ENCODE results near the gene ZMYND10. TPM values are rescaled to one million over a fixed set of nuclear protein-coding genes. Genes with fewer than 3 reads are reported as not detected.

Gene ZMYND10
- polyA plus RNA-seq (2013, experiment 1 of 2) = 0.48 TPM
- 0.79 TPM for polyA plus RNA-seq (2013, experiment 2 of 2)

GRCh38 chr3:50345586-50346234 lies at the start of gene ZMYND10:
Gene ZMYND10, minus strand, starts transcription at chr3:50345732. Its CDS starts 153 bp downstream, at chr3:50345579.
- H3K4me1 ChIP-seq (ENCODE audit: control insufficient read depth, insufficient read depth, low read depth, low read length) = peaks cover 29% of the 10 kb centered on the region
- H3K79me1 ChIP-seq (replicated peaks; ENCODE audit: low read length, poor library complexity, severe bottlenecking) = peaks cover 16% of the 10 kb centered on the region
- H3K14ac ChIP-seq (ENCODE audit: low read length in 2 of 2) = no peak within 1 kb of the TSS
- H3K4me2 ChIP-seq (ENCODE audit: low read length, poor library complexity, severe bottlenecking) = peak within 1 kb of the TSS; percentile 95
- no peak within 1 kb of the TSS for H2BK15ac ChIP-seq (ENCODE audit: low read depth, poor library complexity, severe bottlenecking)
- no peaks in the 10 kb centered on the region for H3K9me3 ChIP-seq (ENCODE audit: control insufficient read depth, low read length)
- H3K27ac ChIP-seq (ENCODE audit: low read length, poor library complexity, severe bottlenecking) = no peak within 1 kb of the TSS
- no peak within 1 kb of the TSS for H2BK120ac ChIP-seq (ENCODE audit: low read depth, low read length)
- H2AFZ ChIP-seq (ENCODE audit: low read depth, low read length) = peak within 1 kb of the TSS; percentile 72
- H3K36me3 ChIP-seq (ENCODE audit: control insufficient read depth in 1 of 2, insufficient read depth in 2 of 2, low read depth in 1 of 2, low read length in 2 of 2) = peaks cover 14 to 20% of the 10 kb centered on the region in 2 experiments
- no peak within 1 kb of the TSS for H4K91ac ChIP-seq (ENCODE audit: low read length)
- no peak within 1 kb of the TSS for H3K4ac ChIP-seq (ENCODE audit: low read depth in 1 of 2, low read length in 2 of 2)
- peak within 1 kb of the TSS; percentile 64 for H3K9ac ChIP-seq (ENCODE audit: low read length)
- peak within 1 kb of the TSS; percentile 48 to 74 for H3K4me3 ChIP-seq (ENCODE audit: insufficient read depth in 1 of 2, low read depth in 1 of 2, low read length in 2 of 2)
- H2BK5ac ChIP-seq (ENCODE audit: low read depth, low read length, poor library complexity, severe bottlenecking) = no peak within 1 kb of the TSS
- no peak for DNase-seq
- H4K8ac ChIP-seq (ENCODE audit: low read length) = peak within 1 kb of the TSS; percentile 58
- no peak within 1 kb of the TSS for H2AK5ac ChIP-seq (ENCODE audit: low read length, severe bottlenecking)
- WGBS = 14% methylated on average over 45 of the region's 45 CpGs
- H2BK12ac ChIP-seq (ENCODE audit: low read length in 2 of 2) = no peak within 1 kb of the TSS
- no peaks in the 10 kb centered on the region for H3K27me3 ChIP-seq (ENCODE audit: control insufficient read depth in 1 of 2, insufficient read depth in 1 of 2, low read length in 2 of 2)
- H3K23ac ChIP-seq (ENCODE audit: low read length in 2 of 2) = no peak within 1 kb of the TSS
- no peak within 1 kb of the TSS for H3K18ac ChIP-seq (ENCODE audit: low read depth in 1 of 2, low read length in 2 of 2)

GRCh38 chr3:50393061-50393460 lies 47.5 kb upstream of the ZMYND10 start:
- Histone ChIP-seq H4K8ac (ENCODE audit: low read length) (no peak overlapping the region), H2BK15ac (ENCODE audit: low read depth, poor library complexity, severe bottlenecking) (no peak overlapping the region), H3K27me3 (ENCODE audit: control insufficient read depth in 1 of 2, insufficient read depth in 1 of 2, low read length in 2 of 2) (peaks cover 40 to 41% of the 10 kb centered on the region in 2 experiments), H3K27ac (ENCODE audit: low read length, poor library complexity, severe bottlenecking) (no peak overlapping the region), H3K14ac (ENCODE audit: low read length in 2 of 2) (no peak overlapping the region), H3K4me1 (ENCODE audit: control insufficient read depth, insufficient read depth, low read depth, low read length) (peaks cover 23% of the 10 kb centered on the region), H3K4me2 (ENCODE audit: low read length, poor library complexity, severe bottlenecking) (no peak overlapping the region), H2BK12ac (ENCODE audit: low read length in 2 of 2) (no peak overlapping the region), H2BK120ac (ENCODE audit: low read depth, low read length) (no peak overlapping the region), H3K4ac (ENCODE audit: low read depth in 1 of 2, low read length in 2 of 2) (no peak overlapping the region), H2AK5ac (ENCODE audit: low read length, severe bottlenecking) (no peak overlapping the region), H3K36me3 (ENCODE audit: control insufficient read depth in 1 of 2, insufficient read depth in 2 of 2, low read depth in 1 of 2, low read length in 2 of 2) (no peaks in the 10 kb centered on the region), H3K4me3 (ENCODE audit: insufficient read depth in 1 of 2, low read depth in 1 of 2, low read length in 2 of 2) (no peak overlapping the region), H3K9ac (ENCODE audit: low read length) (no peak overlapping the region), H3K23ac (ENCODE audit: low read length in 2 of 2) (no peak overlapping the region), H4K91ac (ENCODE audit: low read length) (no peak overlapping the region), H3K9me3 (ENCODE audit: control insufficient read depth, low read length) (no peaks in the 10 kb centered on the region), H2BK5ac (ENCODE audit: low read depth, low read length, poor library complexity, severe bottlenecking) (no peak overlapping the region), H3K18ac (ENCODE audit: low read depth in 1 of 2, low read length in 2 of 2) (no peak overlapping the region), H2AFZ (ENCODE audit: low read depth, low read length) (no peak overlapping the region), H3K79me1 (replicated peaks; ENCODE audit: low read length, poor library complexity, severe bottlenecking) (no peaks in the 10 kb centered on the region)
- no peak for DNase-seq
- 65% methylated on average over 5 of the region's 5 CpGs for WGBS

DNA sequence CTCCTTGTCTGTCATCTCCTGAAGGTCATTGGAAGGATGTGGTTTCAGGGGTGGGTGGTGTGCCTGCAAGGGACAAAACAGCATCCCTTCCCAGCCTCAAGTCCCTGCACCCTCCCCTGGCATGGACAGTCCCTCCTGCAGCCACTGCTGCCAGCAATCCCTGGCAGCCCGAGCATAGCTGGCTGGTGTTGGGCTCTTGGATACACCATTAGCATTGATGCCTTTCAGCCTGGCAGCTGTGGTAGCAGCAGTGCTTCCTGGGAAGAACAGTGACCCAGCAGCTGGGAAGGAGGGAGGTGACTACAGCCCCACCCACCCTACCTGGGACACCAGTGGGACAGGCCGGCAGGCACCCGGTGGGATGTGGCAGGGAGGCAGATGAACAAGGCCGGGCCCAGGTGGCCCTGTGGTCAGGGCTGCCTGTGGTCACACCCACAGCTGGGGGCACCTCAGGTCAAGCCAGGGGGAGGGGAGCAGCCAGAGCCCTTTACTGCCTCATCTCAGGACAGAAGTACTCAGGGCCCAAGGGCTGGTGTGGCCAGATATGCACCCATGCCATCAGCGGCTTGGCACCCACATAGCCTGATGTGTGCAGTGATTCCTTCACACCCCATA lies 46.7 kb upstream of the ZMYND10 start:
- no peak overlapping the region for H4K91ac ChIP-seq (ENCODE audit: low read length)
- no peak overlapping the region for H2AFZ ChIP-seq (ENCODE audit: low read depth, low read length)
- H3K79me1 ChIP-seq (replicated peaks; ENCODE audit: low read length, poor library complexity, severe bottlenecking) = no peaks in the 10 kb centered on the region
- WGBS = 73% methylated on average over 5 of the region's 5 CpGs
- peaks cover 30% of the 10 kb centered on the region for H3K4me1 ChIP-seq (ENCODE audit: control insufficient read depth, insufficient read depth, low read depth, low read length)
- H3K4ac ChIP-seq (ENCODE audit: low read depth in 1 of 2, low read length in 2 of 2) = no peak overlapping the region
- no peak overlapping the region for H4K8ac ChIP-seq (ENCODE audit: low read length)
- no peak overlapping the region for H3K14ac ChIP-seq (ENCODE audit: low read length in 2 of 2)
- no peak overlapping the region for H2BK5ac ChIP-seq (ENCODE audit: low read depth, low read length, poor library complexity, severe bottlenecking)
- no peak overlapping the region for H3K27ac ChIP-seq (ENCODE audit: low read length, poor library complexity, severe bottlenecking)
- no peak overlapping the region for H2BK12ac ChIP-seq (ENCODE audit: low read length in 2 of 2)
- no peak overlapping the region for H2BK15ac ChIP-seq (ENCODE audit: low read depth, poor library complexity, severe bottlenecking)
- no peak overlapping the region for H2BK120ac ChIP-seq (ENCODE audit: low read depth, low read length)
- H3K4me3 ChIP-seq (ENCODE audit: insufficient read depth in 1 of 2, low read depth in 1 of 2, low read length in 2 of 2) = no peak overlapping the region
- no peak overlapping the region for H3K4me2 ChIP-seq (ENCODE audit: low read length, poor library complexity, severe bottlenecking)
- no peak overlapping the region for H2AK5ac ChIP-seq (ENCODE audit: low read length, severe bottlenecking)
- no peak overlapping the region for H3K18ac ChIP-seq (ENCODE audit: low read depth in 1 of 2, low read length in 2 of 2)
- H3K9ac ChIP-seq (ENCODE audit: low read length) = no peak overlapping the region
- DNase-seq = no peak
- H3K36me3 ChIP-seq (ENCODE audit: control insufficient read depth in 1 of 2, insufficient read depth in 2 of 2, low read depth in 1 of 2, low read length in 2 of 2) = no peaks in the 10 kb centered on the region
- no peaks in the 10 kb centered on the region for H3K9me3 ChIP-seq (ENCODE audit: control insufficient read depth, low read length)
- peaks cover 34 to 42% of the 10 kb centered on the region in 2 experiments for H3K27me3 ChIP-seq (ENCODE audit: control insufficient read depth in 1 of 2, insufficient read depth in 1 of 2, low read length in 2 of 2)
- no peak overlapping the region for H3K23ac ChIP-seq (ENCODE audit: low read length in 2 of 2)

DNA sequence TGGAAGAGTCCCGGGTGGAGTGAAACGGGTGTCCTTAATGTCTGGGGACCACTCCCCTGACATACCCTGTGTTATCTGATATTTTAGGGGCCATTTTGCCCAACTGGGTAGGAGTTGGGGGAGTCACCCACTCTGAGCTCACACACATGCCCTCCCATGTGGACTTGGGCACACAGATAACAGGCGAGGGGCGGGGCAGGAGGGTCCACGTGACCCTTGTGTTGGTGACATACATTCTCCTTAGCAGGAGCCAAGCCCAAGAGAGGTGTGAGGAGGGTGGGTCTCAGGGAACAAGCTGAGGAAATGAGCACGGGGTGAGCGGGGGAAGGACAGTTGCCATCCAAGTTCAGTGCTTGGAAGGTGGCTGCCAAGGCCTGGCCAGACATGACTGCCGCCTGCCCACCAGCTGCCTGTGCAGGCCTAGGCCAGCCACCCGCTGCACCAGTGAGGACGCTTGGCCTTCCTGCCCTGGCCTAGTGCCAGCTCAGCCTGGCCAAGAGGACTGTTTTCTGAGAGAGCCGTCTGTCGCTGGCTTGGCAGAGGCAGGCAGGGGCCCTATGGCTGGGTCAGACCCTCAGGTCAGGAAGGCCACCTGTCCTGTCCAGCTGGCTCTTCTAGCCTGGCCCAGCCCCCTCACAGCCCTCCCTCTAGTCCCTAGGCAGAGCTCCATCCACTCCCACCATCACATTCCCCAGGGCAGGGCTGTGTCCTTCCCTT lies 45.1 kb upstream of the ZMYND10 start:
- 80% methylated on average over 12 of the region's 12 CpGs for WGBS

More for the DNA sequence above, 45.1 kb upstream of the ZMYND10 start:
- Histone ChIP-seq H3K79me1 (replicated peaks; ENCODE audit: low read length, poor library complexity, severe bottlenecking) (no peaks in the 10 kb centered on the region), H3K4ac (ENCODE audit: low read depth in 1 of 2, low read length in 2 of 2) (no peak overlapping the region), H3K27ac (ENCODE audit: low read length, poor library complexity, severe bottlenecking) (no peak overlapping the region), H3K4me3 (ENCODE audit: insufficient read depth in 1 of 2, low read depth in 1 of 2, low read length in 2 of 2) (no peak overlapping the region), H3K23ac (ENCODE audit: low read length in 2 of 2) (no peak overlapping the region), H3K27me3 (ENCODE audit: control insufficient read depth in 1 of 2, insufficient read depth in 1 of 2, low read length in 2 of 2) (peaks cover 27 to 43% of the 10 kb centered on the region in 2 experiments), H2AK5ac (ENCODE audit: low read length, severe bottlenecking) (no peak overlapping the region), H3K36me3 (ENCODE audit: control insufficient read depth in 1 of 2, insufficient read depth in 2 of 2, low read depth in 1 of 2, low read length in 2 of 2) (no peaks in the 10 kb centered on the region), H4K8ac (ENCODE audit: low read length) (no peak overlapping the region), H2BK120ac (ENCODE audit: low read depth, low read length) (no peak overlapping the region), H3K9me3 (ENCODE audit: control insufficient read depth, low read length) (no peaks in the 10 kb centered on the region), H2BK12ac (ENCODE audit: low read length in 2 of 2) (no peak overlapping the region), H4K91ac (ENCODE audit: low read length) (no peak overlapping the region), H3K4me2 (ENCODE audit: low read length, poor library complexity, severe bottlenecking) (no peak overlapping the region), H2BK5ac (ENCODE audit: low read depth, low read length, poor library complexity, severe bottlenecking) (no peak overlapping the region), H3K9ac (ENCODE audit: low read length) (no peak overlapping the region), H3K4me1 (ENCODE audit: control insufficient read depth, insufficient read depth, low read depth, low read length) (peaks cover 31% of the 10 kb centered on the region), H3K18ac (ENCODE audit: low read depth in 1 of 2, low read length in 2 of 2) (no peak overlapping the region), H2AFZ (ENCODE audit: low read depth, low read length) (no peak overlapping the region), H2BK15ac (ENCODE audit: low read depth, poor library complexity, severe bottlenecking) (no peak overlapping the region), H3K14ac (ENCODE audit: low read length in 2 of 2) (peak overlapping the region in 1 of 2 experiments; percentile 29)
- no peak for DNase-seq

All from mesenchymal stem cell (in vitro differentiated cells and primary cell).